Kidney epithelial cell (primary cell): ENCODE data around the gene TNKS2. TPM values are rescaled to one million over a fixed set of nuclear protein-coding genes. Genes with fewer than 3 reads are reported as not detected.
"Not testable (repeated sequence)": the region's sequence is repeated elsewhere in the genome, so short reads cannot be mapped to it uniquely, and the experiment has no call there.

Experiments
- DNase-seq: peaks from one replicate; pipeline ENCODE4 v3.0.0-alpha.2; 2010; ENCODE audit warnings: low read depth
- H3K27me3 ChIP-seq: 2 replicates; pipeline ENCODE4 v1.6.0; 2011; ENCODE audit warnings: low read length; ENCODE audit not compliant: control insufficient read depth, insufficient read depth
- H3K36me3 ChIP-seq: 2 replicates; pipeline ENCODE4 v1.5.1; 2011; ENCODE audit warnings: low read length; ENCODE audit not compliant: control insufficient read depth, insufficient read depth
- H3K4me3 ChIP-seq: 2 replicates; pipeline ENCODE4 v1.5.1; 2011; ENCODE audit warnings: low read depth, mild to moderate bottlenecking, control low read depth, low read length
- total RNA-seq: library from RNA; depleted of rRNA; stranded (reverse); fragments of >200 nt; gene quantifications from 2 replicates; pipeline ENCODE4 v1.2.3, GENCODE V29; 2015
- TF ChIP-seq, protein P1 (sequence below): IDR thresholded peaks from 2 replicates; pipeline ENCODE4 v1.5.1; 2011; ENCODE audit warnings: mild to moderate bottlenecking, moderate library complexity, low read length, control low read depth, inconsistent platforms; ENCODE audit not compliant: insufficient read depth, poor library complexity, severe bottlenecking

TNKS2 gene
- total RNA-seq, 1 donor from 2014 or later: 57.6 TPM

DNA sequence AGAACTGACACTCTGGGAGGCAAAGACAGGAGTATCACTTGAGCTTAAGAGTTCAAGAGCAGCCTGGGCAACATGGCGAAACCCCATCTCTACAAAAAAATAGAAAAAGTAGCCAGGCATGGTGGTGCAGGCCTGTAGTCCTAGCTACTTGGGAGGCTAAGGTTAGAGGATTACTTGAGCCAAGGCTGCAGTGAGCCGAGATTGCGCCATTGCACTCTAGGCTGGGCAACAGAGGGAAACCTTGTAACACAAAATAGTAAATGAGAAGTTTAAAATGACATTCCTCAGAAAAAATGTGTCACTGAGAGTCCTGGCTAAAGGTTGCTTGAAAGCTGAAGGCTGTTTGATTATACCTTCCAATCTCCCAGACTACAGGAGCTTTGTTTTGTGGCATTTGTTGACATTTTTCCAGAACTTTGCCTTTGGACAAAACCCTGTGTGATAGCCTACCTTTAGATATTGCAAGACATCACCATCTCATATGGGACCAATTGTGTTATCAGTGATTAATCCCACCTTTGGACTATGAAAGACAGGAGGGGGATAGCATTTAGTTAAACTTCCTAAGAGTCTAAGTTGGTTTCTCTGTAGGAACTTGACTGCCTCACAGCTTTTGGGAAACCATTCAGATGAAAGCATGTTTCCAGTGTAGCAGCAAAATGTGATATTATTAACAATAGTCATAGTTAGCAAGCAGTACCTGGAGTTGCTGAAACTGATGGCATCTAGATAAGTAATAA is 5.3 kb downstream of the TNKS2 start:
- DNase-seq: no peak
- Histone ChIP-seq H3K4me3 (no peak overlapping the region), H3K27me3 (no peaks in the 10 kb centered on the region), H3K36me3 (no peaks in the 10 kb centered on the region)
- TF ChIP-seq, protein P1, sequence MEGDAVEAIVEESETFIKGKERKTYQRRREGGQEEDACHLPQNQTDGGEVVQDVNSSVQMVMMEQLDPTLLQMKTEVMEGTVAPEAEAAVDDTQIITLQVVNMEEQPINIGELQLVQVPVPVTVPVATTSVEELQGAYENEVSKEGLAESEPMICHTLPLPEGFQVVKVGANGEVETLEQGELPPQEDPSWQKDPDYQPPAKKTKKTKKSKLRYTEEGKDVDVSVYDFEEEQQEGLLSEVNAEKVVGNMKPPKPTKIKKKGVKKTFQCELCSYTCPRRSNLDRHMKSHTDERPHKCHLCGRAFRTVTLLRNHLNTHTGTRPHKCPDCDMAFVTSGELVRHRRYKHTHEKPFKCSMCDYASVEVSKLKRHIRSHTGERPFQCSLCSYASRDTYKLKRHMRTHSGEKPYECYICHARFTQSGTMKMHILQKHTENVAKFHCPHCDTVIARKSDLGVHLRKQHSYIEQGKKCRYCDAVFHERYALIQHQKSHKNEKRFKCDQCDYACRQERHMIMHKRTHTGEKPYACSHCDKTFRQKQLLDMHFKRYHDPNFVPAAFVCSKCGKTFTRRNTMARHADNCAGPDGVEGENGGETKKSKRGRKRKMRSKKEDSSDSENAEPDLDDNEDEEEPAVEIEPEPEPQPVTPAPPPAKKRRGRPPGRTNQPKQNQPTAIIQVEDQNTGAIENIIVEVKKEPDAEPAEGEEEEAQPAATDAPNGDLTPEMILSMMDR: no peak

DNA sequence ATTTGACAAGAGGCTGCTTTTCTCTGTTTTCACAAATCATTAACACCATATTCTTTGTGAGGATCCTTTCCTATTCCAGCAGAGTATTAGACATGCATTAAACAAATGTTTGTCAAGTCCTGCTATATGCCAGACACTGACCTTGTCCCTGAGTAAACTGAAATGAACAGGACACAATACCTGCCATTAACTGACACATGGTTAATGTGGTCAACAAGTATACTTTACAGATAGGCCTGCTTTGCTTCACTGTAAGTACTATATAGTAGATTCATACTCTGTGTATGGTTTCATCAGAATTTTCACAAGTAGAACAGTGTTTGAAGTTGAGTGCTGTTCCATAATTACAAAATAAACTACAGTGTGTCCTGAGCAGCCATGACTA is 5.9 kb downstream of the TNKS2 start:
- TF ChIP-seq, protein P1: no peak
- H3K27me3 ChIP-seq: no peaks in the 10 kb centered on the region
- H3K4me3 ChIP-seq: no peak overlapping the region
- H3K36me3 ChIP-seq: no peaks in the 10 kb centered on the region
- no peak for DNase-seq

DNA sequence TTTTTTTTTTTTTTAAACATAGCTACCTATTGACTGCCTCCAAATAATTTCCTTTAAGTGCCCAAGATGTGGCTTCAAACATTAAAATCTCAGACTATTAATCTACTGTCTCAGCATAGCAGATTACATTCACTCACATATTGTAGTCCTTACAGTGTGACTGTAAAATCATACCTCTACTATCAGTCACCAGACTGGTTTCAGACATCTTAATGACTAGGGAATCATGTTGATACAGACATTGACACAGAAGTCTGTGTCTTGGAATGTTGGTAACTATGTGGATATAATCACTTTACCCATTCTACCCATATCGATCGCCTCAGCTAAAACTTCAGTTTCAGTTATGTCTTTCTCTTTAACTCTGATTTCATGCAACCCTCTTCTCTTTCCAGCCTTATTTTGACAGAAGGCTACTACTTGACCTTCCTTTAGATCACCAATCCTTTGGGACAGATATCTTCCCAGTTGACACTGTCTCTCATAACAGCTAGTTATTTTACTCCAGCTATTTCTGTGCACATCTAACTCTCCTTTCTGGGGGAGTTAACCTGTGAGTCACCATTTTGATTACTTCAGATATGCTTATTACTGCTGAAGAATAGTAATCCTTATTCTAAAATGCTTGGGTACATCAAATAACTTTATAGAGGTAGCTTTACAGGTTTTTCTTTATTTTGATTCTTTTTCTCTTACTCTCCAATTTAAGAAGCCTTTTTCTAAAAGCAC is 7.0 kb downstream of the TNKS2 start:
- DNase-seq: no peak
- no peaks in the 10 kb centered on the region for H3K36me3 ChIP-seq
- TF ChIP-seq, protein P1: no peak
- H3K4me3 ChIP-seq: no peak overlapping the region
- no peaks in the 10 kb centered on the region for H3K27me3 ChIP-seq

DNA sequence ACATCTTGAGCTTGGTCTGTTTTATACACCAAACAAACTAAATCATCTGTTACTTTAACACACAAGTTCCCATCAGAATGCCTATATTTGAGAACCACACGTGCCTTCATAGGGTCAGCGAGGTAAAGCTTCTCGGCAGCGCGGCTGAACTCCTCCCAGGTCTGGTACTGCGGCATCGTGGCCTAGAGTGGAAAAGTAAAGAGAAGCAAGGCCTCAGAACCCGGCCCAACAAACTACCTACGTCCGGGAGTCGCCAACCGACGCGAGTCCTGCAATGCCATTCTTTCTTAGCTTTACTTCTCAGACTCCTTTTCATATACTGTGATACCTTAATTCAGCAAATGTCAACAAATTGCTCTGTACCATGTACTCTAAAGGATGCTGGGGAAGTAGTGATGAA is 9.0 kb downstream of the TNKS2 start:
- not testable (repeated sequence) for H3K36me3 ChIP-seq, H3K4me3 ChIP-seq, H3K27me3 ChIP-seq, DNase-seq

DNA sequence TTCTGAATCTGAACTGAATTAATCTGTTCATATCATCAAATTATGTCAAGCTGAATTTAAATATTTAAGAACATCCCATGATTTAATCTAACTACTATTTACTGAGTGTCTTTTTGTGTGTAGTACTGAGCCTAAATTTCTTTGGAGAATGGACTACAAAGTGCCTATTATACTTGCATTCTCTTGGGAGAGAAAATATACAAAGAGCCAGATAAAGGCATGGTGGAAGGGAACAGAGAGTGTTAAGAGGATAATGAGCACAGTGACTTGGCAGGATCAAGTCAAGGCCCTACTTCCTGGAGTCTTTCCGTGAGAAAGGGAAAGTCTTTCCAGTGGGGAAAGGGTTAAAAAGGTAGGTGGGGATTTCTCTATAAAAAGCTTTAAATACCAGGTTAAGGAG is 15.0 kb downstream of the TNKS2 start:
- TF ChIP-seq, protein P1: no peak
- H3K36me3 ChIP-seq: no peaks in the 10 kb centered on the region
- no peak for DNase-seq

DNA sequence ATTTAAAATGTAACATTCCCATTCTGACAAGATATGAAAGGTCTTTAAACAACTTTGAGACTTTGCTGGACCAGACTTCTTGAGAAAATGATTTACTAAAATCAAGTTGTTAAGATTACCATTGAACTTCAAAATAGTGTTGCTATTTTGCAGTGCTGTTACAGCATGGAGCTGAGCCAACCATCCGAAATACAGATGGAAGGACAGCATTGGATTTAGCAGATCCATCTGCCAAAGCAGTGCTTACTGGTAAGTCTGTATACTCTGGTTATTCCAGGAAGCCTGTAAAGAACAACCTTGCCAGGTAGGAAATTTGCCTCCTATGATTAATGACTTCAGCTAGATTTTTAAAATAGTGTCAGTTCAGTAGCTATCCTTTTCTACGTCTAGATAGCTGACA is 18.8 kb downstream of the TNKS2 start:
- no peaks in the 10 kb centered on the region for H3K36me3 ChIP-seq
- no peak overlapping the region for H3K4me3 ChIP-seq
- H3K27me3 ChIP-seq: no peaks in the 10 kb centered on the region
- no peak for DNase-seq
- TF ChIP-seq, protein P1: no peak

More for the DNA sequence above, 15.0 kb downstream of the TNKS2 start:
- Histone ChIP-seq H3K27me3 (no peaks in the 10 kb centered on the region), H3K4me3 (no peak overlapping the region)
